ENCODE results near the gene SLC25A5.
"Not testable (repeated sequence)": the region's sequence is repeated elsewhere in the genome, so short reads cannot be mapped to it uniquely, and the experiment has no call there.

SLC25A5 gene

GRCh38 chrX:119475389-119476101, 7.3 kb downstream of the SLC25A5 start:
- intact Hi-C loops (cut with DNase I), result no loop called here
- no peak for DNase-seq

GRCh38 chrX:119477812-119478232, 9.6 kb downstream of the SLC25A5 start:
- no peak for DNase-seq
- intact Hi-C loops (cut with DNase I), result no loop called here

- intact Hi-C loops (cut with DNase I), result no loop called here
- no peak for DNase-seq
These were observed 10.3 kb downstream of the SLC25A5 start for GRCh38 chrX:119478504-119478903.

GRCh38 chrX:119479845-119480244, 11.6 kb downstream of the SLC25A5 start:
- intact Hi-C loops (cut with DNase I), result no loop called here
- DNase-seq, result no peak

GRCh38 chrX:119481323-119481801, 13.1 kb downstream of the SLC25A5 start:
- DNase-seq, result no peak
- intact Hi-C loops (cut with DNase I), result no loop called here

GRCh38 chrX:119482041-119482440, 13.8 kb downstream of the SLC25A5 start:
- DNase-seq, result no peak
- intact Hi-C loops (cut with DNase I), result no loop called here

GRCh38 chrX:119482481-119483480, 14.5 kb downstream of the SLC25A5 start:
- intact Hi-C loops (cut with DNase I), result no loop called here

GRCh38 chrX:119486745-119487144, 18.5 kb downstream of the SLC25A5 start:
- DNase-seq, result no peak
- intact Hi-C loops (cut with DNase I), result no loop called here

More at GRCh38 chrX:119482481-119483480, 14.5 kb downstream of the SLC25A5 start:
- DNase-seq, result peak; percentile 19 to 93 (median 54)

- intact Hi-C loops (cut with DNase I); DNase-seq: not testable (repeated sequence)
These were observed 19.5 kb downstream of the SLC25A5 start for GRCh38 chrX:119487766-119488165.

GRCh38 chrX:119488749-119489148, 20.5 kb downstream of the SLC25A5 start:
- peak in 4 of 10 donors; percentile 19 to 36 (median 34) for DNase-seq
- intact Hi-C loops (cut with DNase I), result no loop called here

- DNase-seq, result no peak
- intact Hi-C loops (cut with DNase I), result no loop called here
These were observed 21.2 kb downstream of the SLC25A5 start for GRCh38 chrX:119489212-119490074.

GRCh38 chrX:119492463-119492862, 24.2 kb downstream of the SLC25A5 start:
- DNase-seq, result no peak
- intact Hi-C loops (cut with DNase I), result no loop called here

GRCh38 chrX:119493851-119494495, 25.7 kb downstream of the SLC25A5 start:
- intact Hi-C loops (cut with DNase I), result not testable (repeated sequence)
- DNase-seq, result peak in 1 of 10 donors; percentile 35

- intact Hi-C loops (cut with DNase I), result no loop called here
- peak in 1 of 10 donors; percentile 4 for DNase-seq
These were observed 27.8 kb downstream of the SLC25A5 start for GRCh38 chrX:119495734-119496726.

- intact Hi-C loops (cut with DNase I), result no loop called here
- no peak for DNase-seq
These were observed 28.9 kb downstream of the SLC25A5 start for GRCh38 chrX:119497185-119497584.

GRCh38 chrX:119500061-119500800, 32.0 kb downstream of the SLC25A5 start:
- DNase-seq, result no peak
- intact Hi-C loops (cut with DNase I), result no loop called here

- intact Hi-C loops (cut with DNase I), result no loop called here
- peak in 1 of 10 donors; percentile 22 for DNase-seq
These were observed 33.4 kb downstream of the SLC25A5 start for GRCh38 chrX:119501511-119502148.

Measured in posterior cingulate gyrus (tissue), 11 donors.